NT2/D1 (cell line): ENCODE data around the gene CNTN2.

Source experiments
- YY1 ChIP-seq: IDR thresholded peaks from 2 replicates; pipeline ENCODE4 v1.6.1; 2011; ENCODE audit not compliant: insufficient read length, insufficient read depth
- ZNF274 ChIP-seq: IDR thresholded peaks from 2 replicates; pipeline ENCODE4 v1.6.1; 2011; ENCODE audit warnings: mild to moderate bottlenecking, low read depth, low read length

DNA sequence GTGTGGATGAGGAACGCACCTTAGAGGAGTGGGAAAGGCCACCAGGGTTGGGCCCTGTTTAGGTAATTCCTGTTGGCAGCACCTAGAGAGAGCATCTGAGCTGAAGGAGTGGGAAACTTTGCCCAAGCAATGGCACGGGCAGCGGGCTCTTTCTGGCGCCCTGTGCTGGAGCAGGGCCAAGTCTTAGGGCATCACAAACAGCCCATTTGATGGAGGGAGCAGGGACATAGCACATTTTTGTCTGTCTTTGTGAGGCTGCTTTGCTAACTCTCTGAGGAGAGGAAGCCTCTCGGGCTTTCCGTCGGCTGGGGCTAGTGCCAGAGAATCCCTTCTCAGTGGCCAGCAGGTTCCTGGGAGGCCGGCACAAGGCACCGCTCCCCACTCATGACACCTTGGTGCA lies 22.5 kb upstream of the CNTN2 start:
- TF ChIP-seq ZNF274 (no peak), YY1 (no peak)
